Nephron (organoid): ENCODE measurements around the gene MEI4.

ENCODE experiments used
- H3K27ac Mint-ChIP-seq, 3 experiments: 2 replicates each; pipeline ENCODE4 v1.8.0; 2020; ENCODE audit warnings: mixed read lengths in 3 of 3, mild to moderate bottlenecking in 2 of 3, moderate library complexity in 1 of 3
- H3K27me3 Mint-ChIP-seq: 2 replicates; pipeline ENCODE4 v1.8.0; 2021; ENCODE audit warnings: low read depth, mild to moderate bottlenecking, moderate library complexity, mixed read lengths
- H3K36me3 Mint-ChIP-seq: 2 replicates; pipeline ENCODE4 v1.8.0; 2020; ENCODE audit warnings: low read depth, mixed read lengths
- H3K4me1 Mint-ChIP-seq: 2 replicates; pipeline ENCODE4 v1.8.0; 2020; ENCODE audit warnings: mixed read lengths
- H3K4me3 Mint-ChIP-seq, 3 experiments: 2 replicates each; pipeline ENCODE4 v1.8.0; 2020; ENCODE audit warnings: mild to moderate bottlenecking in 3 of 3, mixed read lengths in 3 of 3, moderate library complexity in 2 of 3
- H3K9me3 Mint-ChIP-seq: 2 replicates; pipeline ENCODE4 v1.8.0; 2020; ENCODE audit warnings: mixed read lengths
- CTCF ChIP-seq, 3 experiments: fragments of 200-600 bp; sonication (generic); IDR thresholded peaks; one replicate each; pipeline ENCODE4 v1.5.0; 2021; ENCODE audit warnings: antibody characterized with exemption in 3 of 3; ENCODE audit not compliant: unreplicated experiment in 3 of 3

MEI4 gene

GRCh38 chr6:77652739-77653138 is at the start of gene MEI4:
Gene MEI4, plus strand, starts transcription at chr6:77653039. Its CDS starts 37,633 bp downstream, at chr6:77690672.
- H3K27ac Mint-ChIP-seq, result no peak within 1 kb of the TSS
- no peak within 1 kb of the TSS for H3K4me3 Mint-ChIP-seq
- TF ChIP-seq CTCF (IDR thresholded peaks at IDR 0.05; ENCODE audit: unreplicated experiment in 3 of 3), result no peak
- no peaks in the 10 kb centered on the region for H3K9me3 Mint-ChIP-seq
- H3K36me3 Mint-ChIP-seq, result no peaks in the 10 kb centered on the region
- no peaks in the 10 kb centered on the region for H3K4me1 Mint-ChIP-seq
- no peaks in the 10 kb centered on the region for H3K27me3 Mint-ChIP-seq

GRCh38 chr6:77604476-77604875 is 48.4 kb upstream of the MEI4 start:
- H3K36me3 Mint-ChIP-seq, result no peaks in the 10 kb centered on the region
- H3K4me3 Mint-ChIP-seq, result no peak overlapping the region
- H3K4me1 Mint-ChIP-seq, result no peaks in the 10 kb centered on the region
- H3K27me3 Mint-ChIP-seq, result no peaks in the 10 kb centered on the region
- no peak for TF ChIP-seq CTCF (IDR thresholded peaks at IDR 0.05; ENCODE audit: unreplicated experiment in 3 of 3)
- no peaks in the 10 kb centered on the region for H3K9me3 Mint-ChIP-seq
- no peak overlapping the region for H3K27ac Mint-ChIP-seq

- TF ChIP-seq CTCF (IDR thresholded peaks at IDR 0.05; ENCODE audit: unreplicated experiment in 3 of 3), result no peak
- Mint-ChIP-seq H3K27me3 (no peaks in the 10 kb centered on the region), H3K4me3 (no peak overlapping the region), H3K36me3 (no peaks in the 10 kb centered on the region), H3K9me3 (no peaks in the 10 kb centered on the region), H3K27ac (no peak overlapping the region), H3K4me1 (no peaks in the 10 kb centered on the region)
Observed at GRCh38 chr6:77607004-77607403, 45.8 kb upstream of the MEI4 start.

- Mint-ChIP-seq H3K27ac (no peak overlapping the region), H3K9me3 (no peaks in the 10 kb centered on the region), H3K4me3 (no peak overlapping the region), H3K4me1 (no peaks in the 10 kb centered on the region), H3K27me3 (no peaks in the 10 kb centered on the region), H3K36me3 (no peaks in the 10 kb centered on the region)
- TF ChIP-seq CTCF (IDR thresholded peaks at IDR 0.05; ENCODE audit: unreplicated experiment in 3 of 3), result no peak
Observed at GRCh38 chr6:77609106-77609505, 43.7 kb upstream of the MEI4 start.

GRCh38 chr6:77619114-77619513 is 33.7 kb upstream of the MEI4 start:
- no peak overlapping the region for H3K27ac Mint-ChIP-seq
- no peaks in the 10 kb centered on the region for H3K4me1 Mint-ChIP-seq
- no peaks in the 10 kb centered on the region for H3K27me3 Mint-ChIP-seq
- no peak overlapping the region for H3K4me3 Mint-ChIP-seq
- H3K9me3 Mint-ChIP-seq, result peaks cover 2% of the 10 kb centered on the region
- no peaks in the 10 kb centered on the region for H3K36me3 Mint-ChIP-seq
- no peak for TF ChIP-seq CTCF (IDR thresholded peaks at IDR 0.05; ENCODE audit: unreplicated experiment in 3 of 3)

- no peaks in the 10 kb centered on the region for H3K27me3 Mint-ChIP-seq
- TF ChIP-seq CTCF (IDR thresholded peaks at IDR 0.05; ENCODE audit: unreplicated experiment in 3 of 3), result peak; percentile 29 to 50 (median 39)
- H3K36me3 Mint-ChIP-seq, result no peaks in the 10 kb centered on the region
- H3K4me1 Mint-ChIP-seq, result no peaks in the 10 kb centered on the region
- H3K4me3 Mint-ChIP-seq, result no peak overlapping the region
- peaks cover 2% of the 10 kb centered on the region for H3K9me3 Mint-ChIP-seq
- H3K27ac Mint-ChIP-seq, result no peak overlapping the region
Observed at GRCh38 chr6:77620278-77620882, 32.5 kb upstream of the MEI4 start.
